GM21528 (cell line): ENCODE results near the gene SUPT4H1.

Experiments used
- ATAC-seq: cut with Tn5 transposase; IDR thresholded peaks from one replicate; pipeline ENCODE4 v1.9.1; 2021; ENCODE audit warnings: mild to moderate bottlenecking, moderate library complexity; ENCODE audit not compliant: unreplicated experiment, low FRiP score

Gene SUPT4H1

DNA sequence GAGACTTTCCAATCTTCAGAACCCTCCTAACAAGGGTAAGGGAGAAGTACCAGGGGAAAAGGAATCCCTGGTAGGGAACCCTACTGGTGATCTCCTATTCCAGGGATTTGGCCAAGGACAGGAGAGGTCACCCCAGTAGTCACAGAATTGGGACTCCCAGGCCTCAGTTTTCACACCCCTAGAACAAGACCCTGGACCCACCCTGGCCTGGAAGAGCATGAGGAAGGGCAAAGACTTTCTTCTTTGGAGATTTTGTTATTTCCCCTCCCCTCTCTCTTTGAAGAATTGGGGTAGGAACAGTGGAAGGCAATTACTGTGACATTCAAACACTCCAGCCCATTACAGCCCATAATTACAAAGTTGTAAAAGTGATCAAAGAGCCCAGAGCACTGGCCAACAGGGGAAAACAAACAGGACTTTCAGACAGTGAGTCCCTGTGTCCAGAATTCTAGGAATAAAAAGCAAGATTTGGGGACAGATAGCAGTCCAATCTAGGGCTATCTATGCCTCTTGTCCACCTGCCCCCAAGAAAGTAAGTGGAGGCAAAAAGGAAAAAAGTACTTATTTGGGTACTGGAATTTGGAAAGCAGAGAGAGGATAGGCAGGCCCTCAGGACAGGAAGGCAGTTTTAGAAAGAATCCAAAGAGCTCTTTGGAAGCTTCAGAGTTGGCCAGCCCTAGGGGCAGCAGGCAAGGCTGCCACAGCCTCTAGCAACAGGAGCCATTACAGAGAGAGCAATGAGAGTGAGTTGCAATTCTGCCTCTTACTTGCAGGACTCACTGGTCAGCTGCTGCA lies 13.4 kb upstream of the SUPT4H1 start:
- ATAC-seq = no peak

DNA sequence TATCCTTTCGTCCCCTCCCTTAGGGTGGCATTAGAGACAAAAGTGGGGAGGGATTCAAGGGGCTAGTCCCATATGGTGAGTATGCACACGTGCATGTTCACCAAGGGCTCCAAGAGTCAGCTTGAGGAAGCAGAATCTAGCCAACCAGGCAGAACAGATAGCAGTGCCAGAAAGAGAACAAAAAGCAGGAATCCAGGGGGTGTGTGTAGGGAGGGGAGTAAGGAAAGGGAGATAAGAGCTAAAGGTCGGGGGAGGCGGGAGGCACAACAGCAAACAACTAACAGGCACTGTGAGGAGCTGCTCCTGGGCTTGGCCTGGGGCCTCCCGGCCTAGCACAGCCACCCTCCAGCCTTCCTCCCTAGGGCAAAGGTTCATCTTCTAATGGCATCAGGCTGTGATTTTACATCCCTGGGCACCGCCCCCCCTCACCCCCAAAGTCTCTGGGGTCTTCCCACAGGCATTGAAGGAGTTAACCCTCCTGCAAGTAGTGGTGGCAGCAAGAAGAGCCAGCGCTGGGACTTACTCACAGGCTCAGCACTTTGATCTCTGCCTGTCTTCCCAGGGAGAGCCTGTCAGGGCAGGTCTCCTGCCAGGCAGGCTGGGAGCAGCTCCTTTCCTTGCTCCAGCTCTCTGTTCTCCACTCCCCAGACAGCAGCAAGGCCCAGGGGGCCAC lies 12.4 kb upstream of the SUPT4H1 start:
- ATAC-seq = no peak

DNA sequence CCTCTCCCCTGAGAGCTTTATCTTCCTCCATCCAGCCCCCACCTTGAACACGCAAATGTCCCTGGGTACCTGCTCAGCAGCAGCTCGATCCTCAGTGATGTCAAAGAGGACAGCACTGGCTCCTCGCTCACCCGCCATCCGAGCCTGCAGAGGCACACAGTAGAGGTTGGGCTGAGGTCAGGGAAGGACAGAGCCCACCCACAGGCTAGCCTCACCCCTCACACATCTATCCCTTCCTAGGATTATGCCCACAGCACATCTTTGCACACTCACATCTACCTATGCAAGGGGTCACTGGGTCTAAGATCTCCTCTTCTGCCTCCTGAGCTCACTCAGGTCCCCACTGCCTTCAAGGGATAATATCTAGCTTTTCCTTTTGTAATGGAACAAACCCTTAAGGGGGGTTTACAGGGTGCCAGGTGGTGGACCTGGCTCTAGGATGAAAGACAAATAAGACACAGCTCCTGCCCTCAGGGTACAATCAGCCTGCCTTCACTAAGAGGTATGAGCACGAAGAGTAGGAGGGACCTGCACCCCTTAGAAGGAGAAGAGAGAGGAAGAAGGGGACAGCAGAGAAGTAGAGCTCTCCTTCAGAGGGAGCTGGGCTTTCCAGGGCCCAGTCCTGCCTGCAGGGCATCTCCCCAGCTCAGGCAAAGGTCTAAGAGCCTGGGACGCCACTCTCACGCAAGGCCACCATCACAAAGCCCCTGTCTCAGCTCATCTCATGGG lies 11.6 kb upstream of the SUPT4H1 start:
- ATAC-seq = no peak

DNA sequence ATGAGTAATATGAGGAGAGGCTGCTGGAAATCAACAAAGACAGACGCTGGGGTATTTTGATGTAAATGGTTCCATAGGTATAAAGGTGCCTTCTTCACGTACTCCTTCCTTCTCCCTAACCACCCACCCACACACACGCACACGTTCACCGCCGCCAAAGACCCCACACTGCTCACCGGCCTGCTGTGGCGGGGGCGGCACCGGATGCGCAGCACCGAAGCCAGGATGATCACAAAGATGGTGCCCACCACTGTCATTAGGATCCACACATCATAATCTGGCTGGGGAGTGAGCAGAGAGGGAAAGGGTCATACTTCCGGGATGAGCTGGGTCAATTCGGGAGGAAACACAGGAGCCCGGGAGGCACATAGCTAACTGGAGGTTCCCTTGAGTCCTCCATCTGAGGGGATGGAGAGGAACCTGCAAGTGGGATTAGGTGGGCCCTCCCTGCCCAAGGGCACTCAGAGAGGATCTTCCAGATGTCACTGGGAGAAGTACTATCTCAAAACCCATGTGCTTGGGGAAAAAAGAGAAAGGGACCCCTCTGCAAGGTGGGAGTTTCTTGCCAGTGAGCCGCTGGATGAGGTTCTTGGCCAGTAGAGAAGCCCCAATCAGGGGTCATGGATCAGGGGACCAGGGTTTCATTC lies 10.5 kb upstream of the SUPT4H1 start:
- no peak for ATAC-seq

DNA sequence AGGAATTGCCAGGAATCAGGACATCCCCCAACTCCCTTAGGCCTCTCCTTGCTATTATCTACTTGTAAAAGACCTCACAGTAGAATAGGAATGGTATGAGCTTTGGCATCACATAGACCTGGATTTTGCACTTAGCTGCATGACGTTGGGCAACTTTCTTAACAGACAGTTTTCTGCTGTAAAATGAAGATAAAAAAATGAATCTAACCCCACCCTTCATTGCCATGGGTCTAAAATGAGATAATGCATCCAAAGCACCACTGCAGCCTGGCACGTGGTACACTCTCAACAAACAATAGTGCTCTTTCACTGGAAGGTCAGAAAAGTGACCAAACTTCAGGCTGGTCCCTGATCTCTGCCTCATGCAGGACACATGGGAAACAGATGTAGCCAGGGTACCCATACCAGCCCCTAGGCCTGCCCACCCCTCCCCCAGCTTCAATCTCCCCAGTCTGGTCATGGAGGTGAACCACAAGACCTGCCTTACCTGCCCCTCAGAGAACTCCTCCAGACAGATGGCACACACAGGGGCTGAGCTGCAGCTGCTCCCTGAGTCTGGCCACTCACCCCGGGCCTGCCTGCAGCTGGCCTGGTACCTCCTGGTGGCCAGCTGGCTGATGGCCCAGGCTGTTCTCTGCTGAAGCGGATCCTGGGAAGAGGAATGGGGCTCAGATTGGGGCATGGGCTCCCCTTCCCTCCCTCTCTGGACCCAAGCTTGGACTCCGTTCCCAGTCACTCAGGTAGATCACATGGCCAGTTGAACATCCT lies 8.5 kb upstream of the SUPT4H1 start:
- ATAC-seq = no peak

DNA sequence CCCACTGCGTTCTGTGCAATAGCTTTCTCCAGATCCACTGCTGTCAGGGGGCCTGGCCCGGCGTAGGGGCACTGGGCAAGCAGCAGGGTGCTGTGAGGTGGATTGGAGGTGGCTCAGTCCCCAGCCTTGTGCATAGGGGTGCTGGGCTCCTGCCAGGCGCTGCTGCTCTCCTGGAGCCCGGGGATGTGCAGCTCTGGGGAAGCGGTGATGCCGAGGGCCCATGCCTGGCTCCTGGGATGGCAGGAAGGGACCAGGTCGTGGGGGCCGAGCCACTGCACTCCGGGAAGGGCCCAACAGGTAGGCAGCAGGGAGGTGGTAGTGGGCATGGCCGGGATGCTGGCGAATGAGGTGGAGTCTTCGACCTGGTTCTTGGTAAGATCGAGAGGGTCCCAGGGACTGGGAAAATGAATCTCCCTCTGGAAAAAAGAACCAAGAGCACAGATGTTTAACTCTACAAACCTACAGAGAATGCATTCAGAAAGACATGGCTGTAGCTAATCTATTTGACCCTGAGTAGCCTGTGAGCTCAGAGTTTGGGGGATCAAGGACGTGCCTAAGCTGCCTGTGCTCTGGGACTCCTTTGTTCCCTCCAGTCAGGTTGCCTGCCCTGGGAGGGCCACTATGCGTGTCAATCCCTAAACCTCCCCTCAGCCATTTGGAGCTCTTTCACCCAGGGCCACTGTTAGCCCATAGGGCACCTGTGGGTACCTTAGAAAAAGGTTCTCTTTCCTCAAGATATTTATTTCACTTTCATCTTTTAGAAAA lies 6.6 kb upstream of the SUPT4H1 start:
- no peak for ATAC-seq

DNA sequence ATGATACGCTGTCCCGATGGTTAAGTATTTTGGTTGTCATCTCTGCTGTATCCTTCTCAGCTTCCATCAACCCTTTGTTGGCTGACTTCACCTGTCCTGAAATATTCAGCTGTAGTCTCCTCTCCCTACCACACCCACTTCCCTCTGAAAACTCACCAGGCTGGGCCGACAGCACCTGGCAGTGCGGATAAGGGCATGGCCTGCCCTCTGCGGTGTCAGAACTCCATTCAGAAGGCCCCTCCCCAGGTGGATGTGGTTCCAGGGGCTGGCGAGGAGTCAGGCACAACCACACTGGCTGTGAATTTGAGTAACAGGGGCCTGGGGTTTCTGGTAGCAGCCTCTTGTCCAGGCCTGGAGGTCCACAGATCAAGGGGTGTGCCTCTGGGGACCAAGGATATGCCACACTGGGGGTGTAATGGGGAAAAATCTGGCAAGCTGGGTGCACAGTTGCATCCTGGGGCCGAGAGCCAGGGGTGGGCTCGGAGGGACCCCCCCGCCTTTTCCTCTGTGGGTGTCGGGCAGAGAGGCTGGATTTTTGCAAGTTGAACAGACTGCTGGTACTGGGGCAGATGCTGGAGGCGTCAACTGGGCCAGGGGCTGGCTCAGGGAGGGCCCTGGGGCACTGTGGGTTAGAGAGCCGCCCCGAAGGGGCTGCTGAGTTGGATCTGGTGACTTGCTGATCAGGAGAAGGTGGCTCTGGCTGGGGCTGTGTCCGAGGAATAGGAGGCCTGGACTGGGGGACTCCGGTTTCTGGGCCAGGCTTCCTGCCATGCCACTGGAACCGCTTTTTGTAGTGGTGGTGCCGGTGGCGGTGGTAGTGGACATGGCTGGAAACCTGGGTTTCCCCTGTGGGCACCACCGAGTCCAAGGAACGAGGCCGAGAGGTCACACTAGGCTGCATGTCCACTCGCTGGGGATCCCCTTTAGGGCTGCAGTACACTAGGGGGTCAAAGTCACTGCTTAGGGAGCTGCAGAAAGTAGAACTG lies 5.6 kb upstream of the SUPT4H1 start:
- no peak for ATAC-seq

DNA sequence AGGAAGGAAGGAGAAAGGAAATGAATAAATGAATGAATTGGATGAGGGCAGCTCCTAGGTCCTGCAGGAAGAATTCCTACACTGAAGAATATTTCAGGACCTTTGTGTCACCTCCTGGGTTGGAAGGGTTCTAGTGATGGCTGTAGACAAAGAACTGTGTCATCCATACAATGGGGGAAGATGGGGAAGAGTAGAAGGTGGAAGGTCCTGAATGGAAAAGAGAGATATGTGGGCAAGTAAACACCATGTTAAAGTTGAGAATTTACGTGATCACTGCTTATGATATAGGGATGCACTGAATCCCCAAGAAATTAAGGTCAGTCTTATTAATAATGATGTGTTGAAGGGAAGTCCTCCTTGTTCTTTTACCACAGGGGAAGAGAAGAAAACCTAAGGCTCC lies 4.2 kb upstream of the SUPT4H1 start:
- ATAC-seq = no peak

DNA sequence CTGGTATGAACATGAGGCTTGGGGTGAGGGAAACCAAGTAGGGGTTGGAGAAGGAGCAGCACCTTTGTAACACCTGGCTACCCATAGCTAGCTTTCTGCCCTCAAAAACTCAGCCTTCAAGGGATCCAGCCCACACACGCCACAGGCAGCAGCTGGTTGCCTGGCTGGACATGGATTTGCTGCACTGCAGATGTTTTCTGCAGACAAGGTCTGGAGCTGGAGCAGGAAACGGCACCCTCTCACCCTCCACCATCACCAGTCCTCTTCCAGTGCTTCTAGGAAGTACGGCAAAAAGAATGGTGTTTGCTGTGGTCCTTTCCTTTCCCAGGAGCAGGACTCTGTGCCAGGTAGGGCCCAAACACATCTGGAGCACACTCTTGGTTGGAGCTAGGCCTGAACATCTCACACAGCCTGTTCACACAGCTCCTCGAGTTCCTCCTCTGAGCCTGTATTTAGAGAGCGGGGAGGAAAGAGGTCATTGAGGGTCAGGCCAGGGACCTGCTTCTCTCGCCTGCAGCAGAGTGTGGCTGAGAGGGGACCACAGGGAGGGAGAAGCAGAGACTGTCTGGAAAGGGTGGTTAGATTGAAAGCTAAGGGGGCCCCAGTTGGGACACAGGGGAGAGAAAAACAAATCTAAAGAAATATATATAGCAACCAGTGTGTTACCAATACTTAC lies 2.7 kb upstream of the SUPT4H1 start:
- ATAC-seq = no peak

DNA sequence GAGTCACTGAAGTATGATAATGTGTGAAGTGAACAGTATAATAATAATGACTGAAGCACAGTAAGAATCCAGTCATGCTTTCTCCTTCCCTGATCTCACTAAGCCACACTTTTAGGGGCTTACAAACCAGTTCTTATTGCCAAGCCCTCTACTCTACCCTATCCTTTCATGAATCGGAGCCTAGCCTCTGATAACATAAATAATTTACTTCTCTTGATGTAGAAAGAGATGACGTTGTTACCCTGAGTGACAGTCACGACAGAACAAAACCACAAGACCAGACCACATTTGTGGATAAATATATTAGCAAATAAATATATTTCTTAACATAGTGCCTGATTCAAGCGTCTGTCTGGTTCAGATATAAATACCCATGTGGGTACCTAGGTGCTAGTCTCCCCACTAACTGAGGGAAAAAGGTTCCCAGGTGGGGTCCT lies 1.4 kb upstream of the SUPT4H1 start:
- no peak for ATAC-seq

DNA sequence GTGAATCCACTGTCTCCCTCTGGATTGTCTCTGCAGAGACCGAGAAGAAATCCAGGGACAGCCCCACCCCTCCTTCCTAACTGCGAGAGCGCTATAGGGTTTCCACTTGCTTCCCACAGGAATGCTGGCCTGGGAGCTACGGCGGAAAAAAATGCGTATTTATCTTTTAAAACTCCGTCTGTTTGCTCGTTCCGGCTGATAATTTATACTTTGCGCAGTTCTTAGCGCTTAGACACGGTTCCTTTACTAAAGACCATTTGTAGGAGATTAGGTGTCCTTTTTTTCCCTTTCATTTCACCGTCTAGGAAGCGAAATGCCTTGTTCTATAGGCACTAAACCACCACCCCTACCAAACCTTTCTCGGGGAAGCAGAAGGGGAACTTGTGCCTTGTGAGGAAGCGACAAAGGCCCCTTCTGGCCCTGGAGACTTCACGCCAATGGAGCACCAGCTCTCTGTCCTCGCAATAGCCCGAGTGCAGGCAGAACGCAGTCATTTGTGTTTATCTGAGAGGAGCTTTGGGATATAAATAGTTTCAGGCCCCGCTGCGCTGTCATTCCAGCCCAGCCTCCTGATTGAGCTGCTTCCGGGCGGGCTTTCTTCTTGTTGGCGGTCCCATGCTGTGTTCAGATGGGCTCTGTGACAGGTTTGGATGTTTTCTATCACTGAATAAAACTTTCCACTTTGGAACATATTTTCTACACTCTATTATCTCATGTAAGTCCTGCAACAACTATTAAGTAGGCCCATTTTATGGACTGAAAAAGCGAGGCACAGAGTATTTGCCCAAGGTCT lies 791 bp upstream of the SUPT4H1 start:
- ATAC-seq = no peak

DNA sequence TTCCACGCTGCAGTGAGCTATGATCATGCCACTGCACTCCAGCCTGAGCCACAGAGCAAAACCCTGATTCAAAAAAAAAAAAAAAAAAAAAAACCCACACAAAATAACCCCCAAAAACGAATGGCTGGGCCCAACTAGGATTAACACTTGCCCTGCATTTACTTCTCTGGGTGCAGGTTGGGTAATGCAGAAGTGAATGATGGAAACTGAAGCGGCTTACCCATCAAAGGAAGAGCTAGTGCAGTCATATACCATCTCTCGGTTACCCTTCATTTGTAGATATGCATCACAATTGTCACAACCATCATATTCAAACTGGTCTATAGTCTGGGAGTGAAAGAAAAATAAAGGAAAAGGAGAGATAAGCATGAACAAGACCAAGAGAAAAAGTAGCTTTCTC lies 819 bp downstream of the SUPT4H1 start:
- no peak for ATAC-seq

DNA sequence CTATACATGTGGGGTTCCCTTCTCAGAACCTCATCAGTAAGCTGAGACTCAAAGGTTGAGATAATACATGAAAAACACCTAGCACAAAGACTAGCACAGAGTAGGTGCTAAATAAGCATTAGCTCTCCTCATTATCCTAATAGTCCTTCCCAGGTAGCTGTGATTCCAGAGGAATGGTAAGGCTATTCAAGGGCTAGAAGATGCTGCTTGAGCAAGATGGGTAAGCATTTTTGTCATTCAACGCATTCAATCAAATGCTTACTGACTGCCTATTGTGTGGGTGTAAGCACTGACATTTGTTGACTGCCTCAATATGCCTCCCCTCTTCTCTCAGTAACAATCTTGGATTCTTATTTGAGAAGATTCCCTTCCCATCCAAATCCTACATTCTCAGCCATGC lies 4.0 kb downstream of the SUPT4H1 start:
- no peak for ATAC-seq

DNA sequence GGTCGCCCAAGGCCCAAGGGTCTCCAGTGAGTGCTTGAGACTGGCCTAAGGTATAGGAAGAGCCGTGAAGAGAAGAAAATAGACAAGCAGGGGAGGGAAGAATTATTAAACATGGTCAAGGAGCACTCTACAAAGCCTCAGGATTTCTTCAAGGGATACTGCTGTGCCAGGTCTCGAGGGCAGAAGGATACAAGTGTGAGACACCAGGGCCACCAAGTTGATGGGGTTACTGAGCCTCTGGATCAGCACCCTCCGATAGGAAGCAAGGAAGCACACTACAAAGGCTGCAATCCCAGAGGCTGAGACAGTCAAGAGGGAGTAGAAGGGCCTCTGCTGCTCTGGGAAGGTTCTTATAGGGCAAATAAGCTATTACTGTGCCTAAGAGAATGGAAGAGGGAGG lies 6.5 kb downstream of the SUPT4H1 start:
- ATAC-seq = no peak

DNA sequence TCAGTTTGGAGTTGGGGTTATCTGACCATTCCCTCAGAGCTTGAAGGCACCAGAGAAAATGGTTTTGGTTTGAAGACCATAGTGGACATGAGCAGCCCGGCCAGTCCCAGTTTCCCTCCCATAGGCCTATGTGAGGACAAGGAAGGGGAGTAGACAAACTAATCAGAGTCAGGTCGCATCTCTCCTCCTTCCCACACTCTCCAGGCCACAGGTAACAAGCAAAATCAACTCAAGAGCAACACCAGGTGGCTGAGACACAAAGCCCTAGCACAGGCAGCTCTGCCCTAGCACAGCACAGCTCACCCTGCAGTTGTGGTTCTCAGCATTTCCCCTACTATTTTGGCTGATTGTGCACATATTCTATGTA lies 7.2 kb downstream of the SUPT4H1 start:
- ATAC-seq = peak; percentile 35

DNA sequence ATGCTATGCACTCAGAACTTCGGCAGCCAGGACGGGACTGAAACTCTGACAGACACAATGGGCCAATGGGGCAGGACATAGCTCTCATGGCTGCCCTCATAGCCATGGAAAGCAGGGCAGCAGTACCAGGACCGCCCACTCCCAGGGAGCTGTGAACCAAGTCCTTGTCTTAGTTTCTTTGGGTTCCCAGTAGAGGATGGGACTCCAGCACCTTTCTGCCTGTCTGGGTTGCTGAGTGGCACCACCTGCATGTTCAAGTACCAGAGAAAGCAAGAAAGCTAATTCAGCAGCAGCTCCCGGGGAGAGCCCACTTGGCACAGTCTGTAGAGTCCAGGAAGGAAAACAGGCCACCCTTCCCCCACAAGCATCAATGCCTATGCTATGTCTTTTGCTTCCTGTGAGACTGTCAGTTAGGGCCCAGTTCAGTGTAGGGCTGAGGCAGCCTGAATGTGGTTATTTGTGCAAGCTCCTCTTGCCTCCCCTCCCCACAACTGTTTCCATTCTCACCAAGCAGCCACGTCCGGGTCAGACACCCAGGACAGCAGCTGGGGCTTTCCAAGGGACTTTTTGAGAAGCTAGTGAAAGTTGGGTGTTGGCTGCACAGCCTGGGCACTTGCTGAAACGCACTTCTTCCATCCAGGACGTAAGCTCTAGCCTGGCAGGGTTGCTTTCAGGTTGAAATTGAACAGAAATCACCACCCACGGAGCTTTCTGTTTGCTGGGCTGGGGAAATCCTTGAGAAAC lies 7.8 kb downstream of the SUPT4H1 start:
- ATAC-seq = peak; percentile 84
